Fibroblast of lung (primary cell): Measurements from ENCODE around the gene GOLGA3.

Experiments used
- EZH2 ChIP-seq: IDR thresholded peaks from 2 replicates; pipeline ENCODE4 v1.5.1; 2012; ENCODE audit warnings: low read length, control low read depth, mild to moderate bottlenecking; ENCODE audit errors: missing control alignments
- TF ChIP-seq, protein P1 (sequence below), 2 donors: IDR thresholded peaks in 1 of 2; conservative IDR thresholded peaks in 1 of 2; 1 replicate in 1 of 2; 2 replicates in 1 of 2; pipeline ENCODE4 v1.5.1; 2011 to 2012; ENCODE audit warnings: low read length in 2 of 2, control low read depth in 1 of 2, inconsistent platforms in 1 of 2, low read depth in 1 of 2, mild to moderate bottlenecking in 1 of 2

- TF ChIP-seq, protein P1, sequence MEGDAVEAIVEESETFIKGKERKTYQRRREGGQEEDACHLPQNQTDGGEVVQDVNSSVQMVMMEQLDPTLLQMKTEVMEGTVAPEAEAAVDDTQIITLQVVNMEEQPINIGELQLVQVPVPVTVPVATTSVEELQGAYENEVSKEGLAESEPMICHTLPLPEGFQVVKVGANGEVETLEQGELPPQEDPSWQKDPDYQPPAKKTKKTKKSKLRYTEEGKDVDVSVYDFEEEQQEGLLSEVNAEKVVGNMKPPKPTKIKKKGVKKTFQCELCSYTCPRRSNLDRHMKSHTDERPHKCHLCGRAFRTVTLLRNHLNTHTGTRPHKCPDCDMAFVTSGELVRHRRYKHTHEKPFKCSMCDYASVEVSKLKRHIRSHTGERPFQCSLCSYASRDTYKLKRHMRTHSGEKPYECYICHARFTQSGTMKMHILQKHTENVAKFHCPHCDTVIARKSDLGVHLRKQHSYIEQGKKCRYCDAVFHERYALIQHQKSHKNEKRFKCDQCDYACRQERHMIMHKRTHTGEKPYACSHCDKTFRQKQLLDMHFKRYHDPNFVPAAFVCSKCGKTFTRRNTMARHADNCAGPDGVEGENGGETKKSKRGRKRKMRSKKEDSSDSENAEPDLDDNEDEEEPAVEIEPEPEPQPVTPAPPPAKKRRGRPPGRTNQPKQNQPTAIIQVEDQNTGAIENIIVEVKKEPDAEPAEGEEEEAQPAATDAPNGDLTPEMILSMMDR (conservative IDR thresholded peaks at IDR 0.05 in 1 of 2, IDR thresholded peaks at IDR 0.05 in 1 of 2; ENCODE audit: low read depth in 1 of 2, low read length in 2 of 2): no peak
- no peak for TF ChIP-seq EZH2
Observed at GRCh38 chr12:132730353-132730752, 98.3 kb downstream of the GOLGA3 start.
